CD4-positive, alpha-beta T cell treated with Interferon alpha-2 for 1 hour (primary cell): ENCODE data around the gene ZNF444.
"Not testable (repeated sequence)": the region's sequence is repeated elsewhere in the genome, so short reads cannot be mapped to it uniquely, and the experiment has no call there.

Experiments
- DNase-seq, 2 donors: peaks; one replicate each; pipeline ENCODE4 v3.0.0-alpha.2; 2020 to 2022

ZNF444 gene

DNA sequence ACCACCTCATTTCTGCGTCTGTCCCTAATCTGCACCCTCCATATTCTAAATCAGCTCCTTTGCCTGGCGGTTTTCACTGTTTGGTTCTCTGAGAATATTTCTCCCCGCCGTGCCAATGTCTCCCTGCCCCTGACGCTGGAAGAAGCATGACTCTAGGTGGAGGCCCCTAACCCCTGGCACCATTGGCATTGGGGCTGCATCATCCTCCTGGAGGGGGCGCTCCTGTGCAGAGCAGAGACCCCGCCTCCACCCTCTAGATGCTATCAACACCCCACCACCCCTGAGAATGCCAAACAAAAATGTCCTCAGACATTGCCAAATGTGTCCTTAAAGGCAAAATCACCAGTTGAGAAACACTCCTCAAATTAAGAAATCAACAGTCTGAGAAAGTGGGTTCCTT lies 50.0 kb downstream of the ZNF444 start:
- DNase-seq, result no peak

DNA sequence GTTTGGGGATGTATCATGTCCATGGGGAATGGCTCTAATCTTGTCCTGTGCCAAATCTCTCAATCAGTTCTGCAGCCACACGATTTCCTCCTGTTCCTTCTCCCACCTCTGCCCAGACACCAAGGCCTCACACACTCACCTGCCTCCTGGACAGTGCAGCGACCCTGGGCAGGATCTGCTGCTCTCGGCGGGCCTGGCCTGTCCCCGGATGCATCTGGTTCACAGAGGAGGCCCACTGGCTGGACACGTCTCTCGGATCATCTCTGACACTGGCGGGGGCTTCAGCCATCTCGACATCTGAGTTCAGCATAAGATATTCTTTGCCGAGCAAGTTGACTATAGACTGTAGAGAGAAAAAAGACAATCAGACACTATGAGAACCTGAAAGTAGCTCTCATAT lies 50.6 kb downstream of the ZNF444 start:
- no peak for DNase-seq

DNA sequence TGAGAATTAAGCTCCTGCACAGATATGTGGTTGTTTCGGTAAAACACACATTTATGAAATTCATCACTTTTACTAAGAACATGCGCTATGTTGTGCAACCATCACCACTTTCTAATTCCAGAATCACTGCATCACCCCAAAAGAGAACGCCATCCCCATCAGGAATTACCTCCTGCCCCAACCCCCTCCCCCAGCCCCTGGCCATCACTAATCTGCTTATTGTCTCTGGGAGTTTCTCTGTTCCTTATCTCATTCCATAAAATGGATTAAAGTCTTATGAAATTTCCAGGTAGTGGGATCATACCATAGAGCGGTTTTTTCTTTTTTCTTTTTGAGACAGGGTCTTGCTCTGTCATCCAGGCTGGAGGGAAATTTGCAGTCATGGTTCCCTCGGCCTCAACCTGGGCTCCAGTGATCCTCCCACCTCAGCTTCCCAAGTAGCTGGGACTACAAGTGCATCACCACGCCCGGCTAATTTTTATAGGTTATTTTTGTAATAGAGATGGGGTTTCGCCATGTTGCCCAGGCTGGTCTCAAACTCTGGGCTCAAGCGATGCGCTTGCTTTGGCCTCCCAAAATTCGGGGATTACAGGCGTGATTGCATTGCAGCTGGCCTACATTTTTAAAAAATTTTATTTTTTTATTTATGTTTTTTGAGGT lies 53.0 kb downstream of the ZNF444 start:
- DNase-seq, result no peak

- DNase-seq, result not testable (repeated sequence)
Measured at GRCh38 chr19:56197646-56198045, 56.6 kb downstream of the ZNF444 start, which contains the start of gene ZSCAN5B. TSS of gene ZSCAN5B (minus strand) at chr19:56197783. CDS start at chr19:56193052, 4,731 bp downstream.

GRCh38 chr19:56199687-56200086 lies 58.6 kb downstream of the ZNF444 start:
- DNase-seq, result no peak

GRCh38 chr19:56201973-56202372 lies 60.9 kb downstream of the ZNF444 start, which contains the start of gene ZSCAN5C:
TSS of gene ZSCAN5C (plus strand) at chr19:56202273. CDS start at chr19:56205914, 3,641 bp downstream.
- no peak for DNase-seq

DNA sequence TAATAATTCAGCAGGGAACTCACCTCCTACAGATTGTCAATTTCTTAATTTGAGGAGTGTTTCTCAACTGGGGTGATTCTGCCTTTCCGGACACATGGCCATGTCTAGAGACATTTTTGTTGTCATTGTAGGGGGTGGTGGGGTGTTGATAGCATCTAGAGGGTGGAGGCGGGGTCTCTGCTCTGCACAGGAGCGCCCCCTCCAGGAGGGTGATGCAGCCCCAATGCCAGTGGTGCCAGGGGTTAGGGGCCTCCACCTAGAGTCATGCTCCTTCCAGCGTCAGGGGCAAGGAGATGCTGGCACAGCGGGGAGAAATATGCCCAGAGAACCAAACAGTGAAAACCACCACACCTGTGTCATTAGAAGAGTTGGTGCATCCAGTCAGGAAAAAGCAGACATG lies 66.5 kb downstream of the ZNF444 start:
- not testable (repeated sequence) for DNase-seq

DNA sequence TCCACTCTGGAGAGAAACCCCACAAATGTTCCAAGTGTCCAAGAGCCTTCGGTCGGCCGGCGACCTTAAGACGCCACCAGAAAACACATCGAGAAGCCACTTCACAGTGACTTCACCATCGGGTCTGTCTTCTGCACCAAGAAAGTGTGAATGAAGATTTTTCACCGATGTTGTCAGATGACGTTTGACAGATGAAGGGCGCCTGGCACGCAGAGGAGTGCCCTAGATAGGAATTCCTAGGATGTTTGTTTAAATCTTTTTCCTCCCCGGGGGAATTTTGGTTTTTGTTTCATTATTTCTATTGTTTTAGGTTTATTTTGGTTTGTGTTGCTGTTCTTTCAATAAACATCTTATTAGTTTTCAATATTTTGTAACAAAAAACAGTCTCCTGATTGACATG lies 68.0 kb downstream of the ZNF444 start:
- no peak for DNase-seq

GRCh38 chr19:56210036-56210435 lies 68.9 kb downstream of the ZNF444 start:
- DNase-seq, result not testable (repeated sequence)
